BLaER1 treated with 17β-estradiol and CSF1 and Interleukin-3, amounts not matched to agents 10 nM and 100 nM (cell line): ENCODE results near the gene IL34.
A peak's percentile ranks its signal among the peaks of the same experiment; 100 is the strongest.

Experiments used
- H3K27ac ChIP-seq, 11 experiments: shearing (Covaris generic); formaldehyde crosslinking; 2 replicates each; pipeline ENCODE4 v1.8.1; 2022
- H3K27me3 ChIP-seq, 11 experiments: shearing (Covaris generic); formaldehyde crosslinking; 2 replicates each; pipeline ENCODE4 v1.8.1; 2022
- H3K36me3 ChIP-seq, 11 experiments: shearing (Covaris generic); formaldehyde crosslinking; 2 replicates each; pipeline ENCODE4 v1.8.1; 2022
- H3K4me1 ChIP-seq, 10 experiments: shearing (Covaris generic); formaldehyde crosslinking; 2 replicates each; pipeline ENCODE4 v1.8.1; 2022
- H3K4me2 ChIP-seq, 11 experiments: shearing (Covaris generic); formaldehyde crosslinking; 2 replicates each; pipeline ENCODE4 v1.8.1; 2022
- H3K4me3 ChIP-seq, 10 experiments: shearing (Covaris generic); formaldehyde crosslinking; 2 replicates each; pipeline ENCODE4 v1.8.1; 2022
- H3K9ac ChIP-seq, 11 experiments: shearing (Covaris generic); formaldehyde crosslinking; 2 replicates each; pipeline ENCODE4 v1.8.1; 2022
- H3K9me3 ChIP-seq, 11 experiments: shearing (Covaris generic); formaldehyde crosslinking; replicated peaks in 1 of 11; 2 replicates each; pipeline ENCODE4 v1.8.1; 2022
- H4K20me1 ChIP-seq, 11 experiments: shearing (Covaris generic); formaldehyde crosslinking; 2 replicates each; pipeline ENCODE4 v1.8.1; 2022
- Cebpa-rat ChIP-seq, 11 experiments: shearing (Covaris generic); IDR thresholded peaks; 2 replicates each; pipeline ENCODE4 v1.8.1; 2022

Gene IL34

DNA sequence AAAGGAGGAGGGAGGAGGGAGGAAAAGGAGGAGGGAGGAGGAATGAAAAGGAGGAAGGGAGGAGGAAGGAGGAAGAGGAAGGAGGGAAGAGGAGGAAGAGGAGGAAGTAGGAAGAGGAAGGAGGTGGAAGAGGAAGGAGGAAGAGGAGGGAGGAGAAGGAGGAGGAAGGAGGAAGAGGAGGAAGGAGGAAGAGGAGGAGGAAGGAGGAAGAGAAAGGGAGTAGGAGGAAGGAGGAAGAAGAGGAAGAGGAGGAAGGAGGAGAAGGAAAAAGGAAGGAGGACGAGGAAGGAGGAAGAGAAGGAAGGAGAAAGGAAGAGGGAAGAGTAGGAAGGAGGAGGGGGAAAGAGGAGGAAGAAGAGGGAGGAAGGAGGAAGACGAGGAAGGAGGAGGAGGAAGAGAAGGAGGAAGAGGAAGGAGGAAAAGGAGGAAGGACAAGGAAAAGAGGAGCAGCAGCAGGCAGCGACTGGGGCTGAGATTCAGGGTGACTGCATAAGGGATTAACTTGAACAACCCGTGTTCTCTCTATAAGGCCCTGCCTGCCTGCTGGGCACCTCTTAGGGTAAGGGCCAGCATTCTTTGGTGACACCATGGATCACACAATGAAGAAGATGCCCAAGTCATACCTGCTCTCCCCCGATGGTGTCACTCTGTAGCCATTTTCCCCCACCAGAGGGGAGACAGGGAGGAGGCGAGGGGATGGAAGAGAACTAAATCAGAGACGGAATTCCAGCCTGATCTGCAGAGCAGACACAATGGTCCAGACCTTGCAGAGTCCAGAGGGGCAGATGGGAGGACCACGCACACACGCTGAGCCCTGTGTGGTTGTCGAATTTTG is 1.4 kb upstream of the IL34 start:
- H3K4me3 ChIP-seq = no peak overlapping the region
- H3K4me2 ChIP-seq = no peak overlapping the region
- H3K9me3 ChIP-seq = no peaks in the 10 kb centered on the region
- no peak overlapping the region for H3K9ac ChIP-seq
- no peaks in the 10 kb centered on the region for H3K36me3 ChIP-seq
- no peak for TF ChIP-seq Cebpa-rat (IDR thresholded peaks at IDR 0.05)
- H3K27ac ChIP-seq = no peak overlapping the region
- H4K20me1 ChIP-seq = no peaks in the 10 kb centered on the region
- H3K27me3 ChIP-seq = no peaks in the 10 kb centered on the region
- no peaks in the 10 kb centered on the region for H3K4me1 ChIP-seq

GRCh38 chr16:70647441-70648359 is 1.3 kb downstream of the IL34 start:
- no peak for TF ChIP-seq Cebpa-rat (IDR thresholded peaks at IDR 0.05)
- no peak overlapping the region for H3K9ac ChIP-seq
- H3K27ac ChIP-seq = no peak overlapping the region
- no peaks in the 10 kb centered on the region for H4K20me1 ChIP-seq
- H3K4me3 ChIP-seq = no peak overlapping the region
- H3K4me2 ChIP-seq = no peak overlapping the region
- no peaks in the 10 kb centered on the region for H3K27me3 ChIP-seq
- H3K9me3 ChIP-seq = no peaks in the 10 kb centered on the region
- no peaks in the 10 kb centered on the region for H3K36me3 ChIP-seq
- H3K4me1 ChIP-seq = peaks cover 0 to 3% (median 0%) of the 10 kb centered on the region in 10 experiments; a peak in 1 of 20 replicates

DNA sequence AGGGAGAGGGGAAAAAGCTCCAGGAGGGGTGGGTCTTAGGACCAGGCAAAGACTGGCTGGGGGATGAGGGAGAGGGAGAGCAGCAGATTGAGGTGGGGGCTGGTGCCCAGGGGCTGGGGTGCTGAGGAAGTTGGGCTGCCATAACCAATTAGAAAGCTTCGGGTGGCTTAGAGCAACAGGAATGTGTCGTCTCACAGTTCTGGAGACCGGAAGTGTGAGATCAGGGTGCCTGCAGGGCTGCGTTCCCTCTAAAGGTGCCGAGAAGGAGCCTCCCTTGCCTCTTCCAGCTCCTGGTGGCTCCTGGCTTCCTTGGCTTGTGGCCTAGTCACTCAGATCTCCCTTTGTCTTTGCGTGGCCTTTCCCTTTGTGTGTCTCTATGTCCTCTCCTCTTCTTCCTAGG is 2.2 kb downstream of the IL34 start:
- Histone ChIP-seq H3K27ac (no peak overlapping the region), H3K4me2 (no peak overlapping the region), H3K27me3 (no peaks in the 10 kb centered on the region), H3K9me3 (no peaks in the 10 kb centered on the region), H3K9ac (no peak overlapping the region), H3K4me3 (no peak overlapping the region), H3K4me1 (peaks cover 0 to 3% (median 0%) of the 10 kb centered on the region in 10 experiments; a peak in 1 of 20 replicates), H3K36me3 (no peaks in the 10 kb centered on the region), H4K20me1 (no peaks in the 10 kb centered on the region)
- TF ChIP-seq Cebpa-rat (IDR thresholded peaks at IDR 0.05) = no peak

GRCh38 chr16:70649300-70649699 is 2.9 kb downstream of the IL34 start:
- Histone ChIP-seq H3K4me1 (peaks cover 0 to 8% (median 0%) of the 10 kb centered on the region in 10 experiments; a peak in 6 of 20 replicates), H3K9ac (no peak overlapping the region), H3K4me3 (no peak overlapping the region), H4K20me1 (no peaks in the 10 kb centered on the region), H3K9me3 (no peaks in the 10 kb centered on the region), H3K27me3 (no peaks in the 10 kb centered on the region), H3K36me3 (no peaks in the 10 kb centered on the region), H3K4me2 (no peak overlapping the region), H3K27ac (no peak overlapping the region)
- no peak for TF ChIP-seq Cebpa-rat (IDR thresholded peaks at IDR 0.05)

DNA sequence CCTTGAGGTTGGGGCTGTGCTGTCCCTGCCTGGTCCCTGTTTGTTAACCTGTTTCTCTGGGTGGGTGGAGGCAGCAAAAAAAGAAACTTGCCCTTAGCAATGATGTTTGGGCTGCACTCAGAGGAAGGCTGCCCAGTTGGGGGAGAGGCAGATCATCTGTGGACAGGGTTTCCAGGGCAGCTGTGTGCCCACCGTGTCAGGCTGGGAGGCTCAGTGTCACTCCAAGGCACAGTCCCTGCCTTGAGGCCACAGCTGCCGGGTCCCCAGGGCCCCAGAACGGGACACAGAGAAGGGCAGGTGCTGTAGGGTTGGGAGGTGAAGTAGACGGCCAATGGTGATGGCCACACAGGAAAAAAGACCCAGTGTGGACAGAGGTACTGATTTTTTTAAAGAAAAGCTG is 3.9 kb downstream of the IL34 start:
- no peaks in the 10 kb centered on the region for H3K9me3 ChIP-seq
- no peaks in the 10 kb centered on the region for H3K27me3 ChIP-seq
- no peak overlapping the region for H3K9ac ChIP-seq
- peaks cover 0 to 9% (median 0%) of the 10 kb centered on the region in 10 experiments; a peak in 6 of 20 replicates for H3K4me1 ChIP-seq
- no peak overlapping the region for H3K4me3 ChIP-seq
- no peak overlapping the region for H3K4me2 ChIP-seq
- no peak overlapping the region for H3K27ac ChIP-seq
- TF ChIP-seq Cebpa-rat (IDR thresholded peaks at IDR 0.05) = no peak
- no peaks in the 10 kb centered on the region for H4K20me1 ChIP-seq
- no peaks in the 10 kb centered on the region for H3K36me3 ChIP-seq

GRCh38 chr16:70651524-70651923 is 5.2 kb downstream of the IL34 start:
- Histone ChIP-seq H3K27me3 (no peaks in the 10 kb centered on the region), H3K4me2 (no peak overlapping the region), H3K27ac (no peak overlapping the region), H3K4me1 (peaks cover 0 to 9% (median 0%) of the 10 kb centered on the region in 10 experiments; a peak in 6 of 20 replicates), H3K4me3 (no peak overlapping the region), H4K20me1 (no peaks in the 10 kb centered on the region), H3K9me3 (no peaks in the 10 kb centered on the region), H3K9ac (peak overlapping the region in 1 of 11 experiments; percentile 21; a peak in 1 of 22 replicates), H3K36me3 (no peaks in the 10 kb centered on the region)
- no peak for TF ChIP-seq Cebpa-rat (IDR thresholded peaks at IDR 0.05)

GRCh38 chr16:70652322-70652721 is 6.0 kb downstream of the IL34 start:
- Histone ChIP-seq H3K9me3 (no peaks in the 10 kb centered on the region), H4K20me1 (no peaks in the 10 kb centered on the region), H3K27me3 (no peaks in the 10 kb centered on the region), H3K4me2 (no peak overlapping the region), H3K36me3 (no peaks in the 10 kb centered on the region), H3K27ac (no peak overlapping the region), H3K4me3 (no peak overlapping the region), H3K4me1 (peaks cover 0 to 9% (median 0%) of the 10 kb centered on the region in 10 experiments; a peak in 6 of 20 replicates), H3K9ac (no peak overlapping the region)
- TF ChIP-seq Cebpa-rat (IDR thresholded peaks at IDR 0.05) = no peak

GRCh38 chr16:70653406-70653805 is 7.0 kb downstream of the IL34 start:
- Histone ChIP-seq H3K4me3 (no peak overlapping the region), H4K20me1 (no peaks in the 10 kb centered on the region), H3K27me3 (no peaks in the 10 kb centered on the region), H3K36me3 (no peaks in the 10 kb centered on the region), H3K4me2 (peak overlapping the region in 1 of 11 experiments; percentile 72; a peak in 4 of 22 replicates), H3K4me1 (peaks cover 0 to 9% (median 0%) of the 10 kb centered on the region in 10 experiments; a peak in 6 of 20 replicates), H3K9me3 (no peaks in the 10 kb centered on the region), H3K27ac (no peak overlapping the region), H3K9ac (no peak overlapping the region)
- TF ChIP-seq Cebpa-rat (IDR thresholded peaks at IDR 0.05) = no peak
